Chondrocyte (in vitro differentiated cells): Measurements from ENCODE around the gene PKMYT1. TPM values are rescaled to one million over a fixed set of nuclear protein-coding genes. Genes with fewer than 3 reads are reported as not detected.

Experiments
- DNase-seq: peaks from one replicate; pipeline ENCODE4 v3.0.0; 2021; ENCODE audit warnings: mixed read lengths, low spot score
- H3K27ac Mint-ChIP-seq: one replicate; pipeline ENCODE4 v1.8.0; 2021; ENCODE audit warnings: mild to moderate bottlenecking, moderate library complexity, mixed read lengths; ENCODE audit not compliant: unreplicated experiment
- H3K27me3 Mint-ChIP-seq: 2 replicates; pipeline ENCODE4 v1.8.0; 2021; ENCODE audit warnings: low read depth, mixed read lengths
- H3K36me3 Mint-ChIP-seq: 2 replicates; pipeline ENCODE4 v1.8.0; 2021; ENCODE audit warnings: low read depth, mixed read lengths
- H3K4me1 Mint-ChIP-seq: 2 replicates; pipeline ENCODE4 v1.8.0; 2021; ENCODE audit warnings: low read depth, mild to moderate bottlenecking, mixed read lengths
- H3K4me3 Mint-ChIP-seq: one replicate; pipeline ENCODE4 v1.8.0; 2021; ENCODE audit warnings: mild to moderate bottlenecking, moderate library complexity, mixed read lengths; ENCODE audit not compliant: unreplicated experiment
- H3K9me3 Mint-ChIP-seq: 2 replicates; pipeline ENCODE4 v1.8.0; 2021; ENCODE audit warnings: low read depth, mixed read lengths
- total RNA-seq: library from RNA; stranded (reverse); gene quantifications from 3 replicates; pipeline ENCODE4 v1.2.1, GENCODE V29; 2021
- TF ChIP-seq, protein P1 (sequence below): fragments of 200-600 bp; sonication (generic); IDR thresholded peaks from 2 replicates; pipeline ENCODE4 v1.5.0; 2021; ENCODE audit warnings: antibody characterized with exemption, mild to moderate bottlenecking, moderate library complexity

The PKMYT1 gene
- total RNA-seq, 1 donor from 2014 or later: 6.2 TPM

- Mint-ChIP-seq H3K4me1 (no peaks in the 10 kb centered on the region), H3K27me3 (peaks cover 11% of the 10 kb centered on the region), H3K36me3 (no peaks in the 10 kb centered on the region)
These were observed 23.7 kb downstream of the PKMYT1 start for GRCh38 chr16:2956579-2956956.

DNA sequence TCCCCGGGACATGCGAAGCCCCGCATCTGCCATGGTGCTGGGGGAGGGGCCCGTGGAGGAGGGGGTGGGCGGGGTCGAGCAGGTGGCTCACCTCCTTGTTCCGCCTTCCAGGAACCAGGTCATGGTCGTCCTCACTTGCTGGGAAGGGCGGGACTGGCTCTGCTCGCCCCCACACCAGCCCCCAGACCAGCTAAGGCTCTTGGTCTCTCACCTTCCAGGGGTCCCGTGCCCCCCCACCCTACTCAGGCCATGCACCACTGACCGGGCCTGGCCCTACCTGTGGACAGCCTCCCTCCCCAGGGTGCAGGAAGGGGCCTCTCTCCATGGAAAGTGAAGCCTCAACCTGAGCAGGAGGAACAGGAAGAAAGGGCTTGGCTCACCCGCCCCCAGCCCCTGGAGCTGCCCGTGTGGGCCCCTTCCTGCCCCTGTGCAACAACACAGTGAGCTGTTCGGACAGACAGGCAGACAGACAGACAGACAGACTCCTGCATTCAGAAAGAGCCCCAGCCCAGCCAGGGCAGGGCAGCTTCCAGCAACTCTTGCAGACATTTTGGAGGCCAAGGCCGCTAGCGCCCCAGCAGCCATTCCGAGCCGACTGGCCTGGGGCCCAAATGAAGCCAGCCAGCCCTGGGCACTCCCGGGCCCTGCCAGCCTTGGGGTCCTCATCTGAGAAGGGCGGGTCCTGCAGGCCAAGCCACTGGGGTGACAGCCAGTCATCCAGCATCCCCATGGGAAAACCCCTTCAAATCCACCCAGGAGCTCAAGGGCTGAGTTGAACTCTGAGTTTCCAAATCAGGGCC, 24.3 kb downstream of the PKMYT1 start:
- Mint-ChIP-seq H3K4me1 (no peaks in the 10 kb centered on the region), H3K9me3 (no peaks in the 10 kb centered on the region), H3K4me3 (no peak overlapping the region), H3K27me3 (peaks cover 11% of the 10 kb centered on the region), H3K27ac (no peak overlapping the region), H3K36me3 (no peaks in the 10 kb centered on the region)
- DNase-seq: peak; percentile 79
- TF ChIP-seq, protein P1, sequence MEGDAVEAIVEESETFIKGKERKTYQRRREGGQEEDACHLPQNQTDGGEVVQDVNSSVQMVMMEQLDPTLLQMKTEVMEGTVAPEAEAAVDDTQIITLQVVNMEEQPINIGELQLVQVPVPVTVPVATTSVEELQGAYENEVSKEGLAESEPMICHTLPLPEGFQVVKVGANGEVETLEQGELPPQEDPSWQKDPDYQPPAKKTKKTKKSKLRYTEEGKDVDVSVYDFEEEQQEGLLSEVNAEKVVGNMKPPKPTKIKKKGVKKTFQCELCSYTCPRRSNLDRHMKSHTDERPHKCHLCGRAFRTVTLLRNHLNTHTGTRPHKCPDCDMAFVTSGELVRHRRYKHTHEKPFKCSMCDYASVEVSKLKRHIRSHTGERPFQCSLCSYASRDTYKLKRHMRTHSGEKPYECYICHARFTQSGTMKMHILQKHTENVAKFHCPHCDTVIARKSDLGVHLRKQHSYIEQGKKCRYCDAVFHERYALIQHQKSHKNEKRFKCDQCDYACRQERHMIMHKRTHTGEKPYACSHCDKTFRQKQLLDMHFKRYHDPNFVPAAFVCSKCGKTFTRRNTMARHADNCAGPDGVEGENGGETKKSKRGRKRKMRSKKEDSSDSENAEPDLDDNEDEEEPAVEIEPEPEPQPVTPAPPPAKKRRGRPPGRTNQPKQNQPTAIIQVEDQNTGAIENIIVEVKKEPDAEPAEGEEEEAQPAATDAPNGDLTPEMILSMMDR: no peak

More at GRCh38 chr16:2956579-2956956, 23.7 kb downstream of the PKMYT1 start:
- no peaks in the 10 kb centered on the region for H3K9me3 Mint-ChIP-seq
- TF ChIP-seq, protein P1: no peak
- H3K4me3 Mint-ChIP-seq: no peak overlapping the region
- H3K27ac Mint-ChIP-seq: no peak overlapping the region
- DNase-seq: peak; percentile 75

DNA sequence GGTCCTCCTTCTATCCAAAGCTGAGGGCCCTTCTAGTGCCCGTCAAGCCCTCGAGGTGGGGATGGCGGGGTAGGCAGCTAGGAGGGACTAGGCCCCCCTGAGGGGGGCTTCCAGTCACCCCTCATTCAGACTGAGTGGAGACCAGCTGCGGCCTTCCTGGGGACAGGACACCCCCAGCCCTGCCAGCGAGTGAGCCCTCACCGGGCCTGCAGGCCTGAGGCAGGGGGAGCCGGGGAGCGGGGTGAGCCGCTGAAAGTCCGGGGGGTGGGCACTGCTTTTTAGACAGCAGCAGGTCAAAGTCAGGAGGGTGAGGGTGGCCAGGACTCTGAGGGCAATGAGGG, 24.8 kb downstream of the PKMYT1 start:
- TF ChIP-seq, protein P1: no peak
- Mint-ChIP-seq H3K27me3 (peaks cover 10% of the 10 kb centered on the region), H3K4me1 (no peaks in the 10 kb centered on the region), H3K36me3 (no peaks in the 10 kb centered on the region), H3K27ac (no peak overlapping the region), H3K9me3 (no peaks in the 10 kb centered on the region), H3K4me3 (no peak overlapping the region)
- peak; percentile 71 for DNase-seq

GRCh38 chr16:2954656-2955381, 25.4 kb downstream of the PKMYT1 start:
- Mint-ChIP-seq H3K9me3 (no peaks in the 10 kb centered on the region), H3K27me3 (peaks cover 5% of the 10 kb centered on the region), H3K36me3 (no peaks in the 10 kb centered on the region), H3K4me1 (no peaks in the 10 kb centered on the region), H3K27ac (no peak overlapping the region), H3K4me3 (no peak overlapping the region)
- peak; percentile 78 for DNase-seq
- TF ChIP-seq, protein P1: no peak

GRCh38 chr16:2953706-2954627, 26.3 kb downstream of the PKMYT1 start:
- TF ChIP-seq, protein P1: no peak
- Mint-ChIP-seq H3K9me3 (no peaks in the 10 kb centered on the region), H3K36me3 (peaks cover 5% of the 10 kb centered on the region)

More at GRCh38 chr16:2953706-2954627, 26.3 kb downstream of the PKMYT1 start:
- Mint-ChIP-seq H3K4me3 (no peak overlapping the region), H3K4me1 (no peaks in the 10 kb centered on the region), H3K27me3 (peaks cover 2% of the 10 kb centered on the region), H3K27ac (no peak overlapping the region)
- DNase-seq: peak; percentile 83
